Measurements from ENCODE around the gene TEX26.

TEX26 gene

GRCh38 chr13:30976025-30976424, 43.6 kb downstream of the TEX26 start:
- no peak for DNase-seq (ENCODE audit: low spot score)

- no peak for DNase-seq (ENCODE audit: low spot score)
Measured at GRCh38 chr13:30978981-30979956, 46.8 kb downstream of the TEX26 start.

- no peak for DNase-seq (ENCODE audit: low spot score)
Measured at GRCh38 chr13:30982506-30982905, 50.0 kb downstream of the TEX26 start.

- no peak for DNase-seq (ENCODE audit: low spot score)
Measured at GRCh38 chr13:30982906-30983305, 50.5 kb downstream of the TEX26 start.

- DNase-seq (ENCODE audit: low spot score): no peak
Measured at GRCh38 chr13:30983431-30983830, 51.0 kb downstream of the TEX26 start.

- DNase-seq (ENCODE audit: low spot score): no peak
Measured at GRCh38 chr13:30984620-30985019, 52.2 kb downstream of the TEX26 start.

GRCh38 chr13:30985637-30986205, 53.3 kb downstream of the TEX26 start:
- DNase-seq (ENCODE audit: low spot score): peak; percentile 36

- DNase-seq (ENCODE audit: low spot score): no peak
Measured at GRCh38 chr13:30991184-30991583, 58.7 kb downstream of the TEX26 start.

- no peak for DNase-seq (ENCODE audit: low spot score)
Measured at GRCh38 chr13:30991922-30992321, 59.5 kb downstream of the TEX26 start.

GRCh38 chr13:30995331-30995730, 62.9 kb downstream of the TEX26 start:
- DNase-seq (ENCODE audit: low spot score): no peak

GRCh38 chr13:30997697-30998096, 65.2 kb downstream of the TEX26 start:
- no peak for DNase-seq (ENCODE audit: low spot score)

GRCh38 chr13:30998136-30999088, 66.0 kb downstream of the TEX26 start:
- DNase-seq (ENCODE audit: low spot score): no peak

- no peak for DNase-seq (ENCODE audit: low spot score)
Measured at GRCh38 chr13:31000889-31001288, 68.4 kb downstream of the TEX26 start.

GRCh38 chr13:31001647-31002046, 69.2 kb downstream of the TEX26 start:
- no peak for DNase-seq (ENCODE audit: low spot score)

- DNase-seq (ENCODE audit: low spot score): no peak
Measured at GRCh38 chr13:31005066-31005465, 72.6 kb downstream of the TEX26 start.

GRCh38 chr13:31007417-31007816, 75.0 kb downstream of the TEX26 start:
- DNase-seq (ENCODE audit: low spot score): no peak

GRCh38 chr13:31008400-31009115, 76.1 kb downstream of the TEX26 start:
- DNase-seq (ENCODE audit: low spot score): no peak

GRCh38 chr13:31009166-31009565, 76.7 kb downstream of the TEX26 start:
- no peak for DNase-seq (ENCODE audit: low spot score)

GRCh38 chr13:31010296-31010695, 77.8 kb downstream of the TEX26 start:
- DNase-seq (ENCODE audit: low spot score): no peak

GRCh38 chr13:31011193-31011860, 78.9 kb downstream of the TEX26 start:
- DNase-seq (ENCODE audit: low spot score): peak; percentile 39

All from COLO829 (cell line).